GM18508 (cell line): ENCODE data around the gene RNF130.
"Not testable (repeated sequence)": the region's sequence is repeated elsewhere in the genome, so short reads cannot be mapped to it uniquely, and the experiment has no call there.

Source experiments
- ATAC-seq: cut with Tn5 transposase; IDR thresholded peaks from one replicate; pipeline ENCODE4 v1.9.1; 2021; ENCODE audit warnings: moderate number of reproducible peaks; ENCODE audit not compliant: insufficient read depth, unreplicated experiment

RNF130 gene

DNA sequence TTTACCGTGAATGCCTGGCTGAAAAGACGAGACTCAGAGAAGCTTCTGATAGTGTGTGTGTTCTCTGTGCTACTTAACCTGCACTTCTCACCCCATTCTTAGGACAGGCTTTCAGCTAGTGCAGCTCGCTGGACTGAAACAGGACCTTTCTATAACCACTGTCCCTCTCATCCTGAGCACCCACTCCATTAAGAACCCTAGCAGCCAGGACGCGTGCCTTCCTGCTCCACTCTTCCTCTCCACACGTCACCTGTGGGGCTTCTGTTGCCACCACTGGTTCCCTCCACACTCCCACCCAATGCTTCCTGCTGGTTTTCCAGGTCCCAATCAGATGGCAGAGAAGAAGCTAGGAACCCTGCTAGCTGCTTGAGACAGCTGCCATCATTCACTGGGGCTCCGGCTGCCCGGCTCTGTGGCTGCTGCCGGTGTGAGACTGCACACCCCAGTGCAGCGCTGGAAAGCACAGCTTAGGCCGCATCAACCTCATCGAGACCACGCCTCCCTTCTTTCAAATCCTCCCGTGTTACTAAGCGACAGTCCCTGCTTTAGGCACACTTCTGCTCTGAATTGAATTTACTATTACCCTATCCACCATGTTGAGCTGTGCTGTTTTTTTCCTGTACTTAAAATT is 44.0 kb downstream of the RNF130 start:
- ATAC-seq: no peak

DNA sequence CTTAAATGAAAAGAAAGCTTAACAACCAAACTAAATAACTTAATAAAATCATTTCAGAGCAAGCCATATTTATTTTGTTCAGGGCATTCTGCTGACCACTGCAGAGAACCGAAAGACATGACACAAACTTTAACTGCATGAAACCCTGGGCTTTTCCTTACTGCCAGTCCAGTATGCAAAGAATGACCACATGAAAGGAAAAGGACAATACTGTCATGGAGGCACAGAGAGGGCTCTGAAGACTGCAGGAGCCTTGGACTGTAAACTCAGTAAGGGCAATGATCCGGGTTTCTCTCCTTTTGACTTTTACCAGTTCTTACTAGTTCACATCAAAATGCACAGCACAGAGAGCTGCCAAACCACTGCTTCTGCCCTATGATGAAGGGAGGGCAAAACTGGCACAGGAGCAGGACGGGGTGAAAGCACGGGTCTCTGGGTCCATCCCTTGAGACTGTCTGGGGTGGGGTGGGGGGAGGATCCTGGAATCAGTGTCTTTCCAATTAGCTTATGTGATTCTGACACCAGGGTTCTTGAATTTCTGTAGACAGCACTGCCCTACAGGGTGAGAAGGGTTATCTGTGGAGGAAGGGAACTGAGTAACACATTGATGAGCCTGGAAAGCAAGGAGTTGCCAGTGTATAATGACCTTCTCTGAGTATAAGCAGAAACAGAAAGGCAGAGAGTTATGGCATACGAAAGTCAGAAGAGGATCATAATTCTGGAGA is 44.7 kb downstream of the RNF130 start:
- ATAC-seq: no peak

DNA sequence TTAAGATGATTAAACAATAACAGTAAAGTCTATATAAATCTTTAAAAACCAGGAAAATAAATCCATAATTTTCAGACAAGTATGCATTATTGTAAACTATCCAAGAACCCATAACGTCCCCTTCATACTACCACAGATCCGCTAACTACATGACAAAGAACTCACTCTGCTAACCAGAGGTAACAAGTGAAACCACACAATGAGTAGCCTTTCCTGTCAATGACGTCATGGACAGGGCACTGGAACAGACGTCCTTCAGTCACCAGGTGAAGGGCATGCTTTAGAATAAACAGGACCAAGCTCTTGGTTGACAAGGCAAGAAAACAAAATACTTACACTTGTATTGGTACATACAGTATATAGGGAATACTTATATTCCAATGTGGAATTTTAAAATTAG is 45.2 kb downstream of the RNF130 start:
- no peak for ATAC-seq

DNA sequence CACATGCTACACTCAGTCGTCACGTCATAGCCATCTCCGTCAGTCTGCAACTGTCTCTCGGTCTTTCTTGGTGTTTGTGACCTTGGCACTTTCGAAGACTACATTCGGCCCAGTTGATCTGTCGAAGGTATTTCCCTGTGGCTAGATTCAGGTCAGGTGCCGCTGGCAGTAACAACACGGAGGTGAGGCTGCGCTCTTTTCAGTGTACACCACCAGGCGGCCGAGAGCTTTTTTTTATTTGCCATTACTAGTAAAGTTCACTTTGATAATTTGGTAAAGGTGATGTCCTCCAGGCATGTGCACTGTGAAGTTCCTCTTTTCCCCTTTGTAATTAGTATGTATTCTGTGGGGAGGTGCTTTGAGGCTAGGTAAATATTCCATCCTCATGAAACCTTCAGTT is 49.7 kb downstream of the RNF130 start:
- ATAC-seq: no peak

- ATAC-seq: no peak
Observed at GRCh38 chr5:180020176-180020575, 51.4 kb downstream of the RNF130 start.

- ATAC-seq: no peak
Observed at GRCh38 chr5:180018347-180019060, 53.1 kb downstream of the RNF130 start.

GRCh38 chr5:180015523-180015922 is 56.0 kb downstream of the RNF130 start:
- not testable (repeated sequence) for ATAC-seq

- no peak for ATAC-seq
Observed at GRCh38 chr5:180013678-180014077, 57.9 kb downstream of the RNF130 start.

GRCh38 chr5:180012316-180012715 is 59.2 kb downstream of the RNF130 start:
- ATAC-seq: no peak

GRCh38 chr5:180010636-180011035 is 60.9 kb downstream of the RNF130 start:
- ATAC-seq: no peak

- ATAC-seq: no peak
Observed at GRCh38 chr5:180009581-180009980, 62.0 kb downstream of the RNF130 start.

DNA sequence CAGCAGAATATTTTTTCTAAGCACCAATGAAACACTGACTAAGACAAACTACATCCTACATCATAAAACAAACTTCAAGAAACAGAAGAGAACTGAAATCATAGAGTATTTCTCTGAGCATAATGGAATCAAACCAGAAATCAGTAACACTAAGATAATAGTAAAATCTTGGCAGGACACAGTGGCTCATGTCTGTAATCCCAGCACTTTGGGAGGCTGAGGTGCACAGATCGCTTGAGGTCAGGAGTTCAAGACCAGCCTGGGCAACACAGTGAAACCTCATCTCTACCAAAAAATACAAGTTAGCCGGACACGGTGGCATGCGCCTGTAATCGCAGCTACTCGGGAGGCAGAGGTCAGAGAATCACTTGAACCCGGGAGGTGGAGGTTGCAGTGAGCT is 63.1 kb downstream of the RNF130 start:
- ATAC-seq: no peak

GRCh38 chr5:180007582-180007981 is 64.0 kb downstream of the RNF130 start:
- ATAC-seq: no peak

GRCh38 chr5:180006141-180006540 is 65.4 kb downstream of the RNF130 start:
- ATAC-seq: no peak

DNA sequence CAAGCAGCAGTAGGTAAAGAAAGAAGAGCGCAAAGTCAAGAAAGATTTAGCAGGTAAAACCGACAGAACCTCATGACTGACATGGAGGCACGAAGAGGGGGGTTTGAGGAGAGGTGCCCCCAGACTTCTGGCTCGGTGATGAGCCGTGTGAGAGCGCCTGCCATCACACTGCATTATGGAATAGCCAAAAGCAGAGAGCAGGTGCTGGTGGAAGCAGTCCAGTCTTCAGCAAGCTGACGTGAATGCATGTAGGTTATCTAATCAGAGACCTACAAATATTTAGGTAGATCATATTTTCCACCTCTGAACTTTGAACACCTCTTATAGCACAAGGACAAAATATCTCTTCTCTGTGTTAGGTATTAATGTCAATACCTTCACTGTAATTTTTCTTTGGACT is 68.4 kb downstream of the RNF130 start:
- ATAC-seq: no peak

GRCh38 chr5:180001742-180002141 is 69.8 kb downstream of the RNF130 start:
- no peak for ATAC-seq

- no peak for ATAC-seq
Observed at GRCh38 chr5:180001136-180001535, 70.4 kb downstream of the RNF130 start.

DNA sequence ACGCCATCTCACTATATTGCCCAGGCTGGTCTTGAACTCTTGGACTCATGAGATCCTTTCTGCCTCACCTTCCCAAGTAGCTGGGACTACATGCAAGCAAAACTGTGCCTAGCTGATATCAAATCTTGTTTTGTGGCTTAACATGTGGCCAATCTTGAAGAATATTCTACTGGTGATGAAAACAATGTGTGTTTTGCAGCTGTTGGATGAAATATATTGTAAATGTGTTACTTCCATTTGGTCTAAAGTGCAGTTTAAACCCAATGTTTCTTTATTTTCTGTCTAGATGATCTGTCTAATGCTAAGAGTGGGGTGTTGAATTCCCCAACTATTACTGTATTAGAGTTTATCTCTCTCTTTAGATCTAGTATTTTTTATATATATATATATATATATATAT is 73.1 kb downstream of the RNF130 start:
- no peak for ATAC-seq

GRCh38 chr5:179994583-179995323 is 76.8 kb downstream of the RNF130 start:
- ATAC-seq: no peak

- ATAC-seq: not testable (repeated sequence)
Observed at GRCh38 chr5:179992855-179993254, 78.7 kb downstream of the RNF130 start.

- no peak for ATAC-seq
Observed at GRCh38 chr5:179991106-179991505, 80.5 kb downstream of the RNF130 start.
